GM10248 (cell line): ENCODE results near the gene DYNC2H1.

Experiments
- CTCF ChIA-PET: fragments of 300-600 bp; sonication (Branson Sonifier 250); formaldehyde crosslinking; extraction: SDS; loops from one replicate; lab custom pipeline; 2021; ENCODE audit warnings: antibody characterized with exemption; lab: Yijun Ruan, JAX
- POLR2A ChIA-PET: fragments of 350-650 bp; sonication (Branson Sonifier 250); formaldehyde crosslinking; extraction: SDS; loops from one replicate; lab custom pipeline; 2020; ENCODE audit warnings: antibody characterized with exemption; lab: Yijun Ruan, JAX
- DNase-seq: peaks from one replicate; pipeline ENCODE4 v3.0.0; 2012; ENCODE audit errors: extremely low spot score
- TF ChIP-seq, protein P1 (sequence below): IDR thresholded peaks from 2 replicates; pipeline ENCODE4 v1.5.1; 2012; ENCODE audit warnings: mild to moderate bottlenecking, low read depth; ENCODE audit errors: extremely low read depth, missing control alignments, control extremely low read depth

The DYNC2H1 gene

DNA sequence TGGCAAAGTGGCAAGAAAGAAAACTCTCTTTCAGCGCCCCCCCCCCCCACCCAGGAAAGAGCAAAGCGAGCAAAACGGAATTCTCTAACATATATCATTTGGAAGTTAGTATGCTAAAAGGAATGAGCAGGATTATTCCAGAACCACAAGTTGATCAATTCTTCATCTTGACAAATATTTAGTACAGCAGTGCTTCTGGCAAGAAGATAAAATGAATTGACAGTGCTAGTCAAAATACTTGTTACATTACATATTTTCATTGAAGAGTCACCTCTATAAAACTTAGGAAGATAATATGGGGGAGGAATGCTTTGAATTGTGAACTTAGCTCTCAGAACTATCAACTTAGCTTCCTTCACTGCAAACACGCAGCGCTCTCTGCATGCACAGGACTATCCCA, 377.4 kb downstream of the DYNC2H1 start:
- POLR2A ChIA-PET = no interaction called here
- TF ChIP-seq, protein P1, sequence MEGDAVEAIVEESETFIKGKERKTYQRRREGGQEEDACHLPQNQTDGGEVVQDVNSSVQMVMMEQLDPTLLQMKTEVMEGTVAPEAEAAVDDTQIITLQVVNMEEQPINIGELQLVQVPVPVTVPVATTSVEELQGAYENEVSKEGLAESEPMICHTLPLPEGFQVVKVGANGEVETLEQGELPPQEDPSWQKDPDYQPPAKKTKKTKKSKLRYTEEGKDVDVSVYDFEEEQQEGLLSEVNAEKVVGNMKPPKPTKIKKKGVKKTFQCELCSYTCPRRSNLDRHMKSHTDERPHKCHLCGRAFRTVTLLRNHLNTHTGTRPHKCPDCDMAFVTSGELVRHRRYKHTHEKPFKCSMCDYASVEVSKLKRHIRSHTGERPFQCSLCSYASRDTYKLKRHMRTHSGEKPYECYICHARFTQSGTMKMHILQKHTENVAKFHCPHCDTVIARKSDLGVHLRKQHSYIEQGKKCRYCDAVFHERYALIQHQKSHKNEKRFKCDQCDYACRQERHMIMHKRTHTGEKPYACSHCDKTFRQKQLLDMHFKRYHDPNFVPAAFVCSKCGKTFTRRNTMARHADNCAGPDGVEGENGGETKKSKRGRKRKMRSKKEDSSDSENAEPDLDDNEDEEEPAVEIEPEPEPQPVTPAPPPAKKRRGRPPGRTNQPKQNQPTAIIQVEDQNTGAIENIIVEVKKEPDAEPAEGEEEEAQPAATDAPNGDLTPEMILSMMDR = no peak
- CTCF ChIA-PET = interaction anchor here (1.0 to 1.6 kb wide), 2 partner anchors 9 to 14 kb away, joined by 4 to 5 read pairs; no protein-coding TSS in a partner anchor
- DNase-seq = no peak

DNA sequence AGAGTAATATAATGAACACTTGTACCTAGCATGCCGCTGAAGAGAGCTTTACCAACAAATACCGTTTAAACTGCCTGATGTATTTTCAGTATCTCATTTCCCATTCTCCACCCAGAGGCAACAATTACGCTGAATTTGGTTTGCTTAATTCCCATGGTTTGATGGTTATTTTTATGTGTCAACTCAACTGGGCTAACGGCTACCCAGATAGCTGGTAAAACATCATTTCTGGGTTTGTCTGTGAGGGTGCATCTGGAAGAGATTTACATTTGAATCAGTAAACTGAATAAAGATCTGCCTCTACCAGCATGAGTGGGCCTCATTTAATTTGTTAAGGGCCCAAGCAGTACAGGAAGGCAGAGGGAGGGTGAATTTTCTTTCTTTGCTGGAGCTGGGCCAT, 377.9 kb downstream of the DYNC2H1 start:
- ChIA-PET CTCF (interaction anchor here (1.1 kb wide), 1 partner anchor 10 kb away, joined by 3 read pairs; no protein-coding TSS in a partner anchor), POLR2A (no interaction called here)
- DNase-seq = no peak
- TF ChIP-seq, protein P1 = no peak

GRCh38 chr11:103488031-103488461, 378.8 kb downstream of the DYNC2H1 start:
- TF ChIP-seq, protein P1 = no peak
- ChIA-PET CTCF (interaction anchor here (1.1 kb wide), 1 partner anchor 11 kb away, joined by 3 read pairs; no protein-coding TSS in a partner anchor), POLR2A (no interaction called here)
- DNase-seq = no peak

DNA sequence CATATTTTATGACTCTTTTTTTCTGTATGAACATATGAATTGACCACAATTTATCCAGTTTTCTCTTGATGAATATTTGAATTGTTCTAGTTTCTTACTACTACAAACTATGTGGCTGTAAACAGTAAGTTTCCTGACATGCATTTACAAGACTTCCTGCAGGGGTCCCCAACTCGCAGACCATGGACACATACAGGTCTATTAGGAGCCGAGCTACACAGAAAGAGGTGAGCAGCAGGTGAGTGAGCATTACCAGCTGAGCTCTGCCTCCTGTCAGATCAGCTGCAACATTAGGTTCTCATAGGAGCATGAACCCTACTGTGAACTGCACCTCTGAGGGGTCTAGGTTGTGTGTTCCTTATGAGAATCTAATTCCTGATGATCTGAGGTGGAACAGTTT, 379.4 kb downstream of the DYNC2H1 start:
- DNase-seq = no peak
- POLR2A ChIA-PET = no interaction called here
- TF ChIP-seq, protein P1 = no peak
- CTCF ChIA-PET = no interaction called here

DNA sequence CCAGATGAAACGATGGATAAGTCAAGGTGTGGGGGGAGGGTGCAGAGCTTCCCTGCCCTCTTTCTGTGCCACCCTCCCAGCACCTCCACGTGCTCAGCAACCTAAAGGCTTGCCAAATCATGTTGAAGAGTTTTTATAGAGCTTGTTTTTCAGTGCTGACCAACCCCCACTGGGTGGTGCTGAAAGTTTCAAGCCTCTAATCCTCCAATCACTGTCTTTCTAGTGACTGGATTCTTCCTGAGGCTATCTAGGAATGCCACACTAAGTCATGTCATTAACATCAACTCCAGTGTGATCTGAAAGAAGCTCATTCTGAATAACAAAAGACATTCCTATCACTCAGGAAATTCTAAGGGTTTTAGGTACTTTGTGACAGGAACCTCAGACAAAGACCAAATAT, 382.6 kb downstream of the DYNC2H1 start:
- ChIA-PET POLR2A (no interaction called here), CTCF (no interaction called here)
- DNase-seq = no peak
- TF ChIP-seq, protein P1 = no peak

DNA sequence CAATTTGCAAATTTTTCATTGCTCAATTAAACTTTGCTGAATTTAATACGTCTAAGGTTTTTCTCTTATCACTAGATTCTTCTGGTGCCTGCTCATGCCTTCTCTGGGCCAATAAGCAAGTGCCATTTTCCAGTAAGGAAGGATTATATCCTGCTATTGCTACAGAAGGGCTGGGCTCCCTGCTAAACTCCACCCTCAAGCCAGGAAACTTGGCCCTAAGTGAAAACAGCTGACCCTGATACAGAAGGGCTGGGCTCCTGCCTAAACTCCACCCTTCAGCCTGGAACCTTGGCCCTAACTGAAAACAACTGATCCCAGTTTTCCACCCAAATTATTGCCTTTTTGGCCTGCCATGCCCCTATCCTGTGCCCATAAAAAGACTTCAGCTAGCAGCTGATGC, 385.3 kb downstream of the DYNC2H1 start:
- TF ChIP-seq, protein P1 = no peak
- DNase-seq = no peak
- ChIA-PET POLR2A (no interaction called here), CTCF (no interaction called here)
